Trophoblast cell (in vitro differentiated cells and primary cell): ENCODE measurements around the gene FLII.

Experiments
- DNase-seq, 2 donors: peaks; one replicate each; pipeline ENCODE4 v3.0.0-alpha.2; 2016
- H2AFZ ChIP-seq: 2 replicates; pipeline ENCODE4 v1.6.1; 2013; ENCODE audit warnings: low read length, moderate library complexity, mild to moderate bottlenecking; ENCODE audit not compliant: insufficient read depth, poor library complexity
- H2AK5ac ChIP-seq: 2 replicates; pipeline ENCODE4 v1.6.1; 2013; ENCODE audit warnings: mild to moderate bottlenecking, low read length
- H2BK120ac ChIP-seq: 2 replicates; pipeline ENCODE4 v1.6.1; 2013; ENCODE audit warnings: low read length, mild to moderate bottlenecking, moderate library complexity; ENCODE audit not compliant: insufficient read depth, poor library complexity
- H2BK12ac ChIP-seq: 2 replicates; pipeline ENCODE4 v1.6.1; 2013; ENCODE audit warnings: mild to moderate bottlenecking, low read length, moderate library complexity
- H2BK5ac ChIP-seq: 2 replicates; pipeline ENCODE4 v1.6.1; 2013; ENCODE audit warnings: low read length, low read depth, moderate library complexity, mild to moderate bottlenecking; ENCODE audit not compliant: poor library complexity
- H3K14ac ChIP-seq: 2 replicates; pipeline ENCODE4 v1.6.1; 2013; ENCODE audit warnings: mild to moderate bottlenecking, low read length
- H3K18ac ChIP-seq: 2 replicates; pipeline ENCODE4 v1.6.1; 2013; ENCODE audit warnings: mild to moderate bottlenecking, low read length
- H3K23ac ChIP-seq: 2 replicates; pipeline ENCODE4 v1.6.1; 2013; ENCODE audit warnings: low read length
- H3K27ac ChIP-seq: 2 replicates; pipeline ENCODE4 v1.5.1; 2013; ENCODE audit warnings: low read depth, mild to moderate bottlenecking, inconsistent platforms, low read length, moderate library complexity
- H3K27me3 ChIP-seq: 2 replicates; pipeline ENCODE4 v1.6.1; 2013; ENCODE audit warnings: inconsistent platforms, mild to moderate bottlenecking, low read length, moderate library complexity; ENCODE audit not compliant: insufficient read depth
- H3K36me3 ChIP-seq, 2 experiments: 1 replicate in 1 of 2; 2 replicates in 1 of 2; pipeline ENCODE4 v1.6.1; 2013; ENCODE audit warnings: low read length in 2 of 2, mild to moderate bottlenecking in 2 of 2, moderate library complexity in 1 of 2; ENCODE audit not compliant: insufficient read depth in 2 of 2, control insufficient read depth in 1 of 2
- H3K4ac ChIP-seq: 2 replicates; pipeline ENCODE4 v1.6.1; 2013; ENCODE audit warnings: low read depth, mild to moderate bottlenecking, low read length, moderate library complexity
- H3K4me1 ChIP-seq, 2 experiments: 1 replicate in 1 of 2; 2 replicates in 1 of 2; pipeline ENCODE4 v1.6.1; 2013; ENCODE audit warnings: low read length in 2 of 2, mild to moderate bottlenecking in 2 of 2, moderate library complexity in 1 of 2; ENCODE audit not compliant: insufficient read depth in 2 of 2, control insufficient read depth in 1 of 2
- H3K4me2 ChIP-seq: 2 replicates; pipeline ENCODE4 v1.6.1; 2013; ENCODE audit warnings: inconsistent platforms, mild to moderate bottlenecking, low read length, moderate library complexity
- H3K4me3 ChIP-seq: 2 replicates; pipeline ENCODE4 v1.5.1; 2013; ENCODE audit warnings: mild to moderate bottlenecking, low read depth, low read length, inconsistent platforms
- H3K79me1 ChIP-seq: one replicate; pipeline ENCODE4 v1.6.1; 2013; ENCODE audit warnings: low read length
- H3K79me2 ChIP-seq: 2 replicates; pipeline ENCODE4 v1.6.1; 2013; ENCODE audit warnings: low read length, mild to moderate bottlenecking; ENCODE audit not compliant: control insufficient read depth, insufficient read depth, poor library complexity
- H3K9ac ChIP-seq: 2 replicates; pipeline ENCODE4 v1.6.1; 2013; ENCODE audit warnings: mild to moderate bottlenecking, low read length
- H3K9me3 ChIP-seq: 2 replicates; pipeline ENCODE4 v1.6.1; 2013; ENCODE audit warnings: low read depth, mild to moderate bottlenecking, control low read depth, inconsistent platforms, low read length; ENCODE audit not compliant: insufficient read depth
- H4K12ac ChIP-seq: 2 replicates; pipeline ENCODE4 v1.6.1; 2013; ENCODE audit warnings: low read depth, mild to moderate bottlenecking, low read length, moderate library complexity
- H4K8ac ChIP-seq: 2 replicates; pipeline ENCODE4 v1.6.1; 2013; ENCODE audit warnings: low read depth, mild to moderate bottlenecking, low read length, moderate library complexity
- H4K91ac ChIP-seq: one replicate; pipeline ENCODE4 v1.6.1; 2013; ENCODE audit warnings: low read depth, mild to moderate bottlenecking, low read length, moderate library complexity
- WGBS: extraction: QIAGEN DNeasy Blood & Tissue Kit; methylation state at CpG from one replicate; pipeline ENCODE4 v1.1.7; 2013; ENCODE audit warnings: missing lambda C conversion rate; ENCODE audit not compliant: insufficient read length, insufficient coverage; ENCODE audit errors: extremely low coverage; 5-methylcytosine and 5-hydroxymethylcytosine counted together

Gene FLII

DNA sequence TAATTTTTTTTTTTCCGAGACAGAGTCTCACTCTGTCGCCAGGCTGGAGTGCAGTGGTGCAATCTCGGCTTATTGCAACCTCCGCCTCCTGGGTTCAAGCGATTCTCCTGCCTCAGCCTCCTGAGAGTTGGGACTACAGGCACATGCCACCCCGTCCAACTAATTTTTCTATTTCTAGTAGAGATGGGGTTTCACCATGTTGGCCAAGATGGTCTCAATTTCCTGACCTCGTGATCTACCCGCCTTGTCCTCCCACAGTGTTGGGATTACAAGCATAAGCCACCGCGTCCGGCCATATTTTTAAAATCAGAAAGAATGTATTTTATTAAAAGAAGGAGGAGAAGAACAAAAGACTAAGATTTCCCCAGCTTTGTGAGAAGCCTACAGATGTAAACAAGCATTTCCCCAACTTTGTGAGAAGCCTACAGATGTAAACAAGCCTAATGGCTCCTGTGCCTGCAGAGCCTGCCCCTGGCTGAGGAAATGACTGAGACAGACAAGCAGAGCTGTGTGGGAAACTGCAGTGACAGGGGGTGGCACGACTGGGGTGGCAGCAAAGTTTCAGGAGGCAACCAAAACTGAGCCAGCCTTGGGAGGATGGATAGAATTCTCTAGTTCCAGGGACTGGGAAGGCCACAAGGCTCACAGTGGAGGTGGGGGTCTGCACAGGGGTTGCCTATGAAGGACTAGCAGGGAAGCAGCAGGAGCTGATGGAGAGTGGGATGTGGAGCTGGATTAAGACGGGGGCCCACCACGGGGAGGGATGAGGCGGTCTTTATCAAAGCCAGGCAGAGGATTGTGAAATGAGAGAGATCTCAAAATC lies 33.4 kb upstream of the FLII start:
- H3K4me3 ChIP-seq, result no peak overlapping the region
- no peaks in the 10 kb centered on the region for H3K79me1 ChIP-seq
- no peak overlapping the region for H4K91ac ChIP-seq
- no peak overlapping the region for H4K8ac ChIP-seq
- no peak overlapping the region for H2AK5ac ChIP-seq
- no peak overlapping the region for H4K12ac ChIP-seq
- no peaks in the 10 kb centered on the region for H3K9me3 ChIP-seq
- H3K4ac ChIP-seq, result no peak overlapping the region
- H3K9ac ChIP-seq, result no peak overlapping the region
- no peak overlapping the region for H2AFZ ChIP-seq
- H3K79me2 ChIP-seq, result no peaks in the 10 kb centered on the region
- no peak overlapping the region for H3K23ac ChIP-seq
- H3K27me3 ChIP-seq, result no peaks in the 10 kb centered on the region
- peaks cover 55 to 69% of the 10 kb centered on the region in 2 experiments for H3K36me3 ChIP-seq
- H3K18ac ChIP-seq, result no peak overlapping the region
- no CpG with 5 or more reads among the region's 15 CpGs for WGBS
- H2BK12ac ChIP-seq, result no peak overlapping the region
- H3K27ac ChIP-seq, result no peak overlapping the region
- H2BK120ac ChIP-seq, result no peak overlapping the region
- H2BK5ac ChIP-seq, result no peak overlapping the region
- DNase-seq, result no peak
- H3K14ac ChIP-seq, result no peak overlapping the region
- no peaks in the 10 kb centered on the region for H3K4me1 ChIP-seq
- no peak overlapping the region for H3K4me2 ChIP-seq

GRCh38 chr17:18285296-18285695 lies 26.8 kb upstream of the FLII start:
- no peak overlapping the region for H3K14ac ChIP-seq
- no peak overlapping the region for H3K4me3 ChIP-seq
- H3K4ac ChIP-seq, result no peak overlapping the region
- no peak overlapping the region for H2AFZ ChIP-seq
- no peak overlapping the region for H2BK120ac ChIP-seq
- H3K9me3 ChIP-seq, result no peaks in the 10 kb centered on the region
- no peak overlapping the region for H2BK5ac ChIP-seq
- no peak overlapping the region for H4K91ac ChIP-seq
- no peaks in the 10 kb centered on the region for H3K79me1 ChIP-seq
- no peak overlapping the region for H3K4me2 ChIP-seq
- no peak for DNase-seq
- no peak overlapping the region for H4K12ac ChIP-seq
- no peak overlapping the region for H3K23ac ChIP-seq
- H3K36me3 ChIP-seq, result peaks cover 64 to 68% of the 10 kb centered on the region in 2 experiments
- no peak overlapping the region for H2AK5ac ChIP-seq
- WGBS, result no CpG with 5 or more reads among the region's 11 CpGs
- H3K9ac ChIP-seq, result no peak overlapping the region
- no peaks in the 10 kb centered on the region for H3K4me1 ChIP-seq
- no peak overlapping the region for H2BK12ac ChIP-seq
- no peaks in the 10 kb centered on the region for H3K27me3 ChIP-seq
- no peak overlapping the region for H3K18ac ChIP-seq
- H3K79me2 ChIP-seq, result no peaks in the 10 kb centered on the region
- no peak overlapping the region for H4K8ac ChIP-seq
- H3K27ac ChIP-seq, result no peak overlapping the region

- Histone ChIP-seq H3K4me1 (no peaks in the 10 kb centered on the region), H3K4ac (no peak overlapping the region), H4K91ac (no peak overlapping the region), H3K36me3 (peaks cover 66 to 70% of the 10 kb centered on the region in 2 experiments), H2BK120ac (no peak overlapping the region), H3K4me3 (peak overlapping the region; percentile 18), H3K79me2 (no peaks in the 10 kb centered on the region), H2AFZ (no peak overlapping the region), H4K12ac (no peak overlapping the region), H3K9me3 (no peaks in the 10 kb centered on the region), H3K27ac (no peak overlapping the region), H3K23ac (no peak overlapping the region), H3K9ac (no peak overlapping the region), H3K18ac (no peak overlapping the region), H2AK5ac (no peak overlapping the region), H2BK5ac (no peak overlapping the region), H3K14ac (no peak overlapping the region), H3K4me2 (no peak overlapping the region), H3K27me3 (no peaks in the 10 kb centered on the region), H3K79me1 (no peaks in the 10 kb centered on the region), H2BK12ac (no peak overlapping the region), H4K8ac (no peak overlapping the region)
- no CpG with 5 or more reads among the region's 6 CpGs for WGBS
- DNase-seq, result no peak
Measured at GRCh38 chr17:18281788-18282187, 23.2 kb upstream of the FLII start.

GRCh38 chr17:18280766-18281371 lies 22.3 kb upstream of the FLII start:
- no peak overlapping the region for H3K4ac ChIP-seq
- H3K4me1 ChIP-seq, result no peaks in the 10 kb centered on the region
- no peak overlapping the region for H2BK5ac ChIP-seq
- H3K79me1 ChIP-seq, result no peaks in the 10 kb centered on the region
- H3K9me3 ChIP-seq, result no peaks in the 10 kb centered on the region
- no peak overlapping the region for H4K8ac ChIP-seq
- H3K4me3 ChIP-seq, result no peak overlapping the region
- DNase-seq, result no peak
- H2AFZ ChIP-seq, result no peak overlapping the region
- H3K79me2 ChIP-seq, result no peaks in the 10 kb centered on the region
- H3K23ac ChIP-seq, result no peak overlapping the region
- no peak overlapping the region for H2BK120ac ChIP-seq
- H3K36me3 ChIP-seq, result peaks cover 73 to 76% of the 10 kb centered on the region in 2 experiments
- no CpG with 5 or more reads among the region's 5 CpGs for whole genome bisulfite sequencing
- no peak overlapping the region for H3K18ac ChIP-seq
- no peak overlapping the region for H3K27ac ChIP-seq
- H3K9ac ChIP-seq, result no peak overlapping the region
- H2BK12ac ChIP-seq, result no peak overlapping the region
- H4K12ac ChIP-seq, result no peak overlapping the region
- no peak overlapping the region for H4K91ac ChIP-seq
- H3K4me2 ChIP-seq, result no peak overlapping the region
- no peak overlapping the region for H3K14ac ChIP-seq
- H2AK5ac ChIP-seq, result no peak overlapping the region
- H3K27me3 ChIP-seq, result no peaks in the 10 kb centered on the region
